H1 (cell line): ENCODE measurements around the gene AIPL1.

Experiments used
- BRCA1 ChIP-seq: IDR thresholded peaks from 2 replicates; pipeline ENCODE4 v1.6.1; 2012; ENCODE audit warnings: low read depth, low read length, improper control_type of control experiment
- CBX5 ChIP-seq: fragments of 300-800, 300-1000 bp; sonication (generic); IDR thresholded peaks from 2 replicates; pipeline ENCODE4 v1.7.1; 2016; ENCODE audit warnings: antibody characterized with exemption, low read length, low read depth
- CREB1 ChIP-seq: IDR thresholded peaks from 2 replicates; pipeline ENCODE4 v1.6.1; 2012; ENCODE audit warnings: inconsistent platforms
- CTCF ChIP-seq, 3 experiments: IDR thresholded peaks; 1 replicate in 2 of 3; 2 replicates in 1 of 3; pipeline versions ENCODE4 v1.5.1 to v1.6.1; 2011; ENCODE audit warnings: low read length in 3 of 3, mild to moderate bottlenecking in 3 of 3, inconsistent platforms in 2 of 3, low read depth in 1 of 3, moderate library complexity in 1 of 3; ENCODE audit not compliant: insufficient read depth in 1 of 3; ENCODE audit errors: control extremely low read depth in 1 of 3
- EGR1 ChIP-seq: IDR thresholded peaks from 2 replicates; pipeline ENCODE4 v1.6.1; 2011; ENCODE audit warnings: low read depth, low read length, borderline replicate concordance
- EP300 ChIP-seq, 2 experiments: IDR thresholded peaks; 1 replicate in 1 of 2; 2 replicates in 1 of 2; pipeline ENCODE4 v1.6.1; 2011 to 2012; ENCODE audit warnings: low read depth in 2 of 2, low read length in 2 of 2, mild to moderate bottlenecking in 2 of 2, borderline replicate concordance in 1 of 2, inconsistent platforms in 1 of 2, moderate library complexity in 1 of 2
- FOSL1 ChIP-seq: IDR thresholded peaks from 2 replicates; pipeline ENCODE4 v1.6.1; 2011; ENCODE audit warnings: mild to moderate bottlenecking, low read depth, low read length, moderate library complexity; ENCODE audit not compliant: insufficient read depth
- HDAC2 ChIP-seq, 2 experiments: fragments of 300-600 bp in 1 of 2; sonication (generic) in 1 of 2; IDR thresholded peaks; 2 replicates each; pipeline ENCODE4 v1.6.1; 2011 to 2012; ENCODE audit warnings: low read depth in 2 of 2, low read length in 2 of 2, mild to moderate bottlenecking in 2 of 2, moderate library complexity in 2 of 2, borderline replicate concordance in 1 of 2, inconsistent platforms in 1 of 2
- JUND ChIP-seq: IDR thresholded peaks from 2 replicates; pipeline ENCODE4 v1.6.1; 2011; ENCODE audit warnings: mild to moderate bottlenecking, improper control_type of control experiment, low read length
- MAX ChIP-seq: IDR thresholded peaks from 2 replicates; pipeline ENCODE4 v1.6.1; 2012; ENCODE audit warnings: inconsistent platforms
- SIN3A ChIP-seq, 2 experiments: IDR thresholded peaks in 1 of 2; conservative IDR thresholded peaks in 1 of 2; 2 replicates each; pipeline ENCODE4 v1.6.1; 2011 to 2012; ENCODE audit warnings: low read length in 2 of 2, improper control_type of control experiment in 1 of 2, low read depth in 1 of 2, mild to moderate bottlenecking in 1 of 2
- USF2 ChIP-seq: IDR thresholded peaks from 2 replicates; pipeline ENCODE4 v1.6.1; 2011; ENCODE audit warnings: low read length, improper control_type of control experiment

GRCh38 chr17:6408735-6409134 is 26.2 kb downstream of the AIPL1 start:
- TF ChIP-seq HDAC2 (IDR thresholded peaks at IDR 0.05; ENCODE audit: borderline replicate concordance in 1 of 2, low read depth in 2 of 2, low read length in 2 of 2): no peak
- TF ChIP-seq CTCF (IDR thresholded peaks at IDR 0.05; ENCODE audit: control extremely low read depth in 1 of 3, insufficient read depth in 1 of 3, low read depth in 1 of 3, low read length in 3 of 3): no peak
- TF ChIP-seq EP300 (IDR thresholded peaks at IDR 0.05; ENCODE audit: borderline replicate concordance in 1 of 2, low read depth in 2 of 2, low read length in 2 of 2): no peak
- TF ChIP-seq BRCA1: no peak
- no peak for TF ChIP-seq SIN3A (conservative IDR thresholded peaks at IDR 0.05 in 1 of 2, IDR thresholded peaks at IDR 0.05 in 1 of 2; ENCODE audit: low read depth in 1 of 2, low read length in 2 of 2)
- TF ChIP-seq FOSL1: no peak
- TF ChIP-seq USF2: no peak
- TF ChIP-seq JUND: no peak
- TF ChIP-seq CREB1: no peak
- no peak for TF ChIP-seq EGR1
- TF ChIP-seq CBX5: no peak
- TF ChIP-seq MAX: no peak
